Astrocyte (in vitro differentiated cells and primary cell): ENCODE results near the gene ZDHHC22.

ENCODE experiments used
- EZH2 ChIP-seq: IDR thresholded peaks from 2 replicates; pipeline ENCODE4 v1.6.1; 2012; ENCODE audit warnings: mild to moderate bottlenecking, low read length, inconsistent platforms; ENCODE audit not compliant: insufficient read depth
- TF ChIP-seq, protein P1 (sequence below): IDR thresholded peaks from 2 replicates; pipeline ENCODE4 v1.5.1; 2011; ENCODE audit warnings: low read depth, mild to moderate bottlenecking, inconsistent platforms, low read length, moderate library complexity; ENCODE audit not compliant: insufficient read depth

DNA sequence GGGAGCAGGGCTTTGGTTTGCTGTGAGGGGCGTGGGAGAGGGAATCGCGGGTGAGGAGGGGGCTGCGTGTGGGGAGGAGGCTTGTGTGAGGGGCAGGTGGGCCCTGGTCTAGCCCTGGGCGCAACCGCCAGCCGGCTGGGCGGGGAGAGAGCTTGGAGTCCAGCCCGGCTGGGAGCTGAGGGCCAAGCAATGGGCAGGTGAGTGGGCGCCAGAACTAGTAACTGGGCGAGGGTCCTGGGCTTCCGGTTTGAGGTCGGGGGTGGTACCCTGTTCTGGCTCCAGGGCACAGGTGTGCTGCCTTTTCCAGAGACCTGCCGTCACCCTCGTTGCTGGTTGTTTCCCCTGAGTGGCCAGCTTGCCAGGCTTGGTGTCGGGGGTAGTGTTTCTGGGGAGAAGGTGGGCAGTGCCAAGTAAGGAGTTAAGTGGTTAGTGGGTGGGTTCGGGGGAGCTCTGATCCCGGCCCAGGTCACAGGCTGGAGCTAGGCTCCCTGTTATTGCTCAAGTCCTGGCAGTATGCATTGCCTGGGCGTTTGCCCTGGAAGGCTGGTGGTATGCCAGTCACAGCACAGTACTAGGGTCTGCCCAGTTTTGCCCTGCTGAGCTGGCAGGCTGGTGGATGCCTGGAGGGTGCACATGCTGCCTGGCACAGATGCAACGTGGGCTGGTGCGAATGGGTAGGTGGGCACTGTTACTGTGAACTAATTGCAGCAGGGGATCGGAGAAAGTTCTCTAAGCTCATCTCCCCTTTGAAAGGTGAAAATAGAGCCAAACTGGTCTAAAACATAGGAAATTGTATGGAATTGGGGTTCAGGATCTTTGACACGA lies 42.9 kb downstream of the ZDHHC22 start:
- TF ChIP-seq, protein P1, sequence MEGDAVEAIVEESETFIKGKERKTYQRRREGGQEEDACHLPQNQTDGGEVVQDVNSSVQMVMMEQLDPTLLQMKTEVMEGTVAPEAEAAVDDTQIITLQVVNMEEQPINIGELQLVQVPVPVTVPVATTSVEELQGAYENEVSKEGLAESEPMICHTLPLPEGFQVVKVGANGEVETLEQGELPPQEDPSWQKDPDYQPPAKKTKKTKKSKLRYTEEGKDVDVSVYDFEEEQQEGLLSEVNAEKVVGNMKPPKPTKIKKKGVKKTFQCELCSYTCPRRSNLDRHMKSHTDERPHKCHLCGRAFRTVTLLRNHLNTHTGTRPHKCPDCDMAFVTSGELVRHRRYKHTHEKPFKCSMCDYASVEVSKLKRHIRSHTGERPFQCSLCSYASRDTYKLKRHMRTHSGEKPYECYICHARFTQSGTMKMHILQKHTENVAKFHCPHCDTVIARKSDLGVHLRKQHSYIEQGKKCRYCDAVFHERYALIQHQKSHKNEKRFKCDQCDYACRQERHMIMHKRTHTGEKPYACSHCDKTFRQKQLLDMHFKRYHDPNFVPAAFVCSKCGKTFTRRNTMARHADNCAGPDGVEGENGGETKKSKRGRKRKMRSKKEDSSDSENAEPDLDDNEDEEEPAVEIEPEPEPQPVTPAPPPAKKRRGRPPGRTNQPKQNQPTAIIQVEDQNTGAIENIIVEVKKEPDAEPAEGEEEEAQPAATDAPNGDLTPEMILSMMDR = no peak
- TF ChIP-seq EZH2 = no peak
